Activated CD4-positive, alpha-beta T cell treated with anti-CD3 and anti-CD28 coated beads, Interleukin-2, amount 50 U/mL, for 48 hours (primary cell): ENCODE data around the gene SSX2IP.
"Not testable (repeated sequence)": the region's sequence is repeated elsewhere in the genome, so short reads cannot be mapped to it uniquely, and the experiment has no call there.

Experiments used
- DNase-seq, 2 experiments: peaks; one replicate each; pipeline ENCODE4 v3.0.0-alpha.2; 2020

SSX2IP gene

GRCh38 chr1:84613887-84614286 lies 76.4 kb downstream of the SSX2IP start:
- no peak for DNase-seq

- DNase-seq: no peak
Measured at GRCh38 chr1:84613026-84613425, 77.2 kb downstream of the SSX2IP start.

GRCh38 chr1:84611796-84612195 lies 78.5 kb downstream of the SSX2IP start:
- no peak for DNase-seq

GRCh38 chr1:84611091-84611490 lies 79.2 kb downstream of the SSX2IP start:
- no peak for DNase-seq

- no peak for DNase-seq
Measured at GRCh38 chr1:84606977-84607376, 83.3 kb downstream of the SSX2IP start.

- no peak for DNase-seq
Measured at GRCh38 chr1:84605157-84605556, 85.1 kb downstream of the SSX2IP start.

GRCh38 chr1:84603941-84604830 lies 86.1 kb downstream of the SSX2IP start:
- DNase-seq: no peak

- DNase-seq: no peak
Measured at GRCh38 chr1:84603223-84603622, 87.0 kb downstream of the SSX2IP start.

GRCh38 chr1:84600796-84601195 lies 89.5 kb downstream of the SSX2IP start:
- DNase-seq: no peak

- DNase-seq: no peak
Measured at GRCh38 chr1:84598846-84599741, 91.2 kb downstream of the SSX2IP start.

GRCh38 chr1:84598418-84598817 lies 91.8 kb downstream of the SSX2IP start:
- no peak for DNase-seq

GRCh38 chr1:84597011-84597410 lies 93.2 kb downstream of the SSX2IP start:
- DNase-seq: no peak

GRCh38 chr1:84594959-84595358 lies 95.3 kb downstream of the SSX2IP start:
- not testable (repeated sequence) for DNase-seq
